ENCODE measurements around the gene MRPS25.

Gene MRPS25

GRCh38 chr3:15064835-15065549 lies at the start of gene MRPS25:
Gene MRPS25, minus strand, starts transcription at chr3:15065315. Its CDS starts 121 bp downstream, at chr3:15065194.
- peak; percentile 72 to 83 (median 80) for DNase-seq

- no peak for DNase-seq
These were observed 48.8 kb upstream of the MRPS25 start for GRCh38 chr3:15113884-15114283.

GRCh38 chr3:15113471-15113870 lies 48.4 kb upstream of the MRPS25 start:
- DNase-seq = no peak

GRCh38 chr3:15112011-15112410 lies 46.9 kb upstream of the MRPS25 start:
- DNase-seq = no peak

- DNase-seq = no peak
These were observed 45.1 kb upstream of the MRPS25 start for GRCh38 chr3:15110206-15110605.

GRCh38 chr3:15108869-15109268 lies 43.8 kb upstream of the MRPS25 start:
- no peak for DNase-seq

- peak; percentile 35 to 51 (median 48) for DNase-seq
These were observed 43.0 kb upstream of the MRPS25 start for GRCh38 chr3:15108082-15108545.

GRCh38 chr3:15107075-15107947 lies 42.2 kb upstream of the MRPS25 start:
- DNase-seq = no peak

GRCh38 chr3:15102836-15103235 lies 37.7 kb upstream of the MRPS25 start:
- DNase-seq = no peak

- DNase-seq = no peak
These were observed 37.1 kb upstream of the MRPS25 start for GRCh38 chr3:15102256-15102655.

- no peak for DNase-seq
These were observed 34.4 kb upstream of the MRPS25 start for GRCh38 chr3:15099364-15100098.

GRCh38 chr3:15098503-15099363 lies 33.6 kb upstream of the MRPS25 start, which contains the start of gene RBSN:
Gene RBSN, minus strand, starts transcription at chr3:15099148. Its CDS starts 3,028 bp downstream, at chr3:15096120.
- DNase-seq = peak; percentile 89 to 94 (median 90)

- no peak for DNase-seq
These were observed 32.8 kb upstream of the MRPS25 start for GRCh38 chr3:15097891-15098290.

- DNase-seq = no peak
These were observed 30.9 kb upstream of the MRPS25 start for GRCh38 chr3:15096046-15096445.

GRCh38 chr3:15094187-15094875 lies 29.2 kb upstream of the MRPS25 start:
- no peak for DNase-seq

GRCh38 chr3:15092686-15093085 lies 27.6 kb upstream of the MRPS25 start:
- no peak for DNase-seq

GRCh38 chr3:15091575-15091974 lies 26.5 kb upstream of the MRPS25 start:
- no peak for DNase-seq

GRCh38 chr3:15089201-15089600 lies 24.1 kb upstream of the MRPS25 start:
- DNase-seq = no peak

GRCh38 chr3:15086699-15087098 lies 21.6 kb upstream of the MRPS25 start:
- no peak for DNase-seq

GRCh38 chr3:15086263-15086662 lies 21.1 kb upstream of the MRPS25 start:
- DNase-seq = no peak

GRCh38 chr3:15083252-15083651 lies 18.1 kb upstream of the MRPS25 start:
- no peak for DNase-seq
